SKM-1 treated with dmso at 0.1 percent for 144 hours (cell line): Measurements from ENCODE around the gene MYOM1.
"Not testable (repeated sequence)": the region's sequence is repeated elsewhere in the genome, so short reads cannot be mapped to it uniquely, and the experiment has no call there.

Experiments used
- DNase-seq: peaks from one replicate; lab custom pipeline; 2025; ENCODE audit not compliant: unreplicated experiment; lab: John Stamatoyannopoulos, UW

The MYOM1 gene

GRCh38 chr18:3092727-3093126, 127.0 kb downstream of the MYOM1 start:
- DNase-seq = no peak

GRCh38 chr18:3089579-3089978, 130.2 kb downstream of the MYOM1 start:
- DNase-seq = no peak

- DNase-seq = no peak
These were observed 131.3 kb downstream of the MYOM1 start for GRCh38 chr18:3088449-3088848.

GRCh38 chr18:3086871-3087270, 132.9 kb downstream of the MYOM1 start:
- DNase-seq = no peak

- DNase-seq = no peak
These were observed 134.2 kb downstream of the MYOM1 start for GRCh38 chr18:3085612-3086011.

- DNase-seq = no peak
These were observed 135.6 kb downstream of the MYOM1 start for GRCh38 chr18:3084206-3084605.

GRCh38 chr18:3083766-3084165, 136.0 kb downstream of the MYOM1 start:
- no peak for DNase-seq

- DNase-seq = no peak
These were observed 138.2 kb downstream of the MYOM1 start for GRCh38 chr18:3081584-3081991.

- DNase-seq = no peak
These were observed 140.1 kb downstream of the MYOM1 start for GRCh38 chr18:3079653-3080052.

- no peak for DNase-seq
These were observed 144.3 kb downstream of the MYOM1 start for GRCh38 chr18:3075491-3075890.

- DNase-seq = peak; percentile 86
These were observed 145.7 kb downstream of the MYOM1 start for GRCh38 chr18:3074087-3074486.

GRCh38 chr18:3073353-3073752, 146.4 kb downstream of the MYOM1 start:
- not testable (repeated sequence) for DNase-seq

- DNase-seq = no peak
These were observed 148.1 kb downstream of the MYOM1 start for GRCh38 chr18:3071676-3072075.

- DNase-seq = no peak
These were observed 149.9 kb downstream of the MYOM1 start for GRCh38 chr18:3069671-3070433.

GRCh38 chr18:3067722-3068121, 152.0 kb downstream of the MYOM1 start:
- DNase-seq = no peak

- DNase-seq = no peak
These were observed 152.6 kb downstream of the MYOM1 start for GRCh38 chr18:3067165-3067661.

- DNase-seq = no peak
These were observed 153.2 kb downstream of the MYOM1 start for GRCh38 chr18:3066341-3067110.

- not testable (repeated sequence) for DNase-seq
These were observed 156.0 kb downstream of the MYOM1 start for GRCh38 chr18:3063766-3064165.

- peak; percentile 28 for DNase-seq
These were observed 156.7 kb downstream of the MYOM1 start for GRCh38 chr18:3062798-3063680.

- no peak for DNase-seq
These were observed 158.0 kb downstream of the MYOM1 start for GRCh38 chr18:3061581-3062312.
